Stimulated activated CD4-positive, alpha-beta T cell treated with anti-CD3 and anti-CD28 coated beads, Interleukin-12 subunit alpha, Interleukin-12 subunit beta, amount 100 ng/mL, for 4 hours (primary cell): Measurements from ENCODE around the gene COX5B.
"Not testable (repeated sequence)": the region's sequence is repeated elsewhere in the genome, so short reads cannot be mapped to it uniquely, and the experiment has no call there.

Experiments used
- DNase-seq: peaks from one replicate; pipeline ENCODE4 v3.0.0-alpha.2; 2020

COX5B gene

DNA sequence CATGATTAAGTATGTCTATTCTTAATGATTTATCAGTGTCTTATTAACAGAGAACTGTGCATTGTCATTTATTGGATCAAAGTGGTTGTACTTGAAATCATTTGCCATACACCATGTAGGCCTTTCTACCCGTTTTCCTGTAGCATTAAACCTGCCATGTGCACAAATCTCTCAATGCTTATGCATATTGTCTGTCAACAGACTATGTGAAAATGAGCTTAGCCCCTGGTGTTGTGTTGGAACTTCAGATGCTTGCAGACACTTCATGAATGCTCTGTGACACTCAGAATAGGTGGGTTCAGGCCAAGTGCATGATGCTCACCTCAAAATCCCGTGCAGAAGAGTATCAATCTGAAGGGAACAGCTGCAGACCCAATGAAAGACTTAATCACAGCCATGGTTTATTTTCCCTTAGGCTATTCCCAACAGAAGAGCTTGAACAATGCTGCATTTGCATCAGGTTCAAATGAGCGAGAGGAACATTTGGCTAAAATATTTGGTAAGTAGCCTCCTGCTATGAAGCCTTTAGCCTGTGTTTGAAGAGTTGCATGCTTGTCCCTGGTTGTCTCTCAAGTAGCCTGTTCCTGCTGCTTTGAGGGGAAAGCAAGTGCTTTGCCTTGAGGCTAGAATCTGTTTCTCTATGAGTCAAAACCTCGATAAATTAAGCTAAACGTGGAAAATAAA lies 29.7 kb downstream of the COX5B start:
- no peak for DNase-seq

DNA sequence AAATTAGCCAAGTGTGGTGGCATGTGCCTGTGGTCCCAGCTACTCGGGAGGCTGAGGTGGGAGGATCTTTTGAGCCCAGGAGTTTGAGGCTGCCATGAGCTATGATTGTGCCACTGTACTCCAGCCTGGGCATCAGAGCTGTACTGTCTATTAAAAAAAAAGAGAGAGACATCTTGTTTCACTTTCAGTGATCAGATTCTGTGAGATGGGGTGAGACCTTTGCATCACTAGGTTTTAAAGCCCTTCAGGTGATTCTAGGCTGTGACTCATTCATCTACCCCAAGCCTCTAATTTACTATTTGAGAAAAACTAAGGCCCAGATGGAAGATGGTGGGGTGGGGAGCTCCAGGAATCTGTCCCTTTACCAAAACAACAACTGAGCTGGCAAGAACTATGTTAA lies 30.8 kb downstream of the COX5B start:
- DNase-seq = no peak

DNA sequence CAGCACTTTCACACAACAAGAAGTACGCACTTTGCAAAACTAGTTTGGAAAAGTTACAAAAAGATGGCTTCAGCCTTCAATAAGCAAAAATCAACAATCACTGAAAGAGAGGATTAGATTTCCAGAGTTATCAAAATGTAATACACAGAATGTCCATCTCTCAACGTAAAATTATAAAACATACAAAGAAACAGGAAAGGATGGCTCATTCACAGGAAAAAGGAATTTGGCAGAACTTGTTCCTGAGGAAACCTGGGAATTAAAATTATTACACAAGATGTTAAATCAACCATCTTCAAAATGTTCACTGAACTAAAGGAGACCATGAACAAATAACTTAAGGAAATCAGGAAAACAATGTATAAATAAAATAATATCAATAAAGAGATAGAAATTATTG lies 31.6 kb downstream of the COX5B start:
- DNase-seq = no peak

DNA sequence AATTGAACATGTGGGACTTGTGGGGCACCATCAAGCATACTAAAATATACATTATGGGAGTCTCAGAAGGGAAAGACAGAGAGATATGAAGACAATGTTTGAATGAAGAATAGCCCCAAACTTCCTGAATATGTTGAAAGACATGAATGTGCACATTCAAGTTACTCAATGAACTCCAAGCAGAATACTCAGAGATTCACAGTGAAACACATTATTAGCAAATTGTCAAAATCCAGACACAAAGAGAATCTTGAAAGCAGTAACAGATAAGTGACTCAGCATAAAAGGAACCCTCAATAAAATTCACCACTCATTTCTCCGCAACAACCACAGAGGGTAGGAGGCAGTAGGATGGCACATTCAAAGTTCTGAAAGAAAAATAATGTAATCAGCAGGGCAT lies 32.4 kb downstream of the COX5B start:
- no peak for DNase-seq

DNA sequence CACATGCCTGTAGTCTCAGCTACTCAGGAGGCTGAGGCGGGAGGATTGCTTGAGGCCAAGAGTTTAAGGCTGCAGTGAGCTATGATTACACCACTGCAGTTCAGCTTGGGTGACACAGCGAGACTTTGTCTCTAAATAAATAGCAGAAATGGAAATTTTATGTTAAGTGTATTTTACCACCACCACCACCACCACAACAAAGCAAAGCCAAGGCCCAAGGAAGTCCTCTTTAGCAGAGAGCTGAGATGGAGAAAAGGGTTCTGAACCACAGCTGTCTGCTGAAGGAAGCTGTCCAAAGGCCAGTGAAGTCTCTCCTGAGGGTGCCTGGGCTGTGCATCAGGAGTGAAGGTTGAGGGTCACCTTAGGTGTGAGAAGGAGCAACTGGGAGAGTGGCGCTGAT lies 41.4 kb downstream of the COX5B start:
- DNase-seq = not testable (repeated sequence)

DNA sequence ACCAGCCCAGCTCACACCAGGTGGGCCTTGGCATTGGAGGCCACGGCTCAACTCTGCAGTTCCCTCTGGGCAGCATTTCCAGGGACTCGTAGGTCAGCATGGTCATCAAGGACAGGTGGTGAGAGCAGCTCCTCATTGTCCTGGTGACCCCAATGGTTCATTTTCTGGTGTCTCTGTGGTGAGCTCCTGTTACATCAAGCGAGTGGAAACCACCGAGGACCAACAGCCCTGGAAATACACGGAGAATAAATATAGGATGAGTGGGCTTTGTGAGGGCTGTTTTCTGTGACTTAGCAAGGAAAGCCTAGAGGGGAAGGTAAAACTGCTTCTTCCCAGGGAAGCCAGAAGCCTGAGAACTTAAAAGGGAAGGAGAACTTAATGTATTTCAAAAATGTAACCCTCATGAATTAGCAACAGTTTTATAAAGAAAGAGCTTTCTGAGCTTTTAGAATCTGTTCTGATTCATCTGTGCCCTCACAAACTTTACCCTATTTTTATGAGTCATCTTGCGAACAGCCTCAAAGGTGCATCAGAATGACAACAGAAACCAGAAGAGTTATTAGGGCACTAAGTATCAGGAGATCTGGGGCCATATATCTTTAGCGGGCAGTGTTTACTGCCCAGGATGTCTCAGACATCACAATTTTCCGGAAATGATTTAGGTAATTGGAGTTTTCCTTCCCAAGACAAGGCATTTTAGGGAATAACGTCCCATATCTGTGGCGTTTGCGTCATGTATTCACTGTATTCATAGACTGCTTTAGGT lies 42.4 kb downstream of the COX5B start:
- DNase-seq = no peak

DNA sequence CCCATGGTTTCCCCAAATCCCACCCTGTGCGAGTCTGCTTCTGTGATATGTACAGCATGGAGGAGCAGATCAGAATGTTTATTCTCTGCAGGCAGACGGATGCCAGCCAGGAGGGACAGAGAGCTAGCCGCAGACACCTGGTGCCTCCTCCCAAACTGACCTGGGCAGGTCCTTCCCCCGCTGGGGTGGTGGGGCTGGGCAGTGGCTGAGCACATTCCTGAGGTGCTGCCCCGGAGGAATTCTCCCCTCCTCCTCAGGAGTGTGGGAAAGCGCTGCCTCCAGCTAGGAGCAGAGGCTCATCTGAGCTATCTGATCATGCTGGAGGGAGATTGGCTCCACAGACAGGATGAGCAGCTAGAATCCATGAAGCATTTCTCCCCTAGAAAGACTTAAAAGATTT lies 45.3 kb downstream of the COX5B start:
- DNase-seq = no peak

DNA sequence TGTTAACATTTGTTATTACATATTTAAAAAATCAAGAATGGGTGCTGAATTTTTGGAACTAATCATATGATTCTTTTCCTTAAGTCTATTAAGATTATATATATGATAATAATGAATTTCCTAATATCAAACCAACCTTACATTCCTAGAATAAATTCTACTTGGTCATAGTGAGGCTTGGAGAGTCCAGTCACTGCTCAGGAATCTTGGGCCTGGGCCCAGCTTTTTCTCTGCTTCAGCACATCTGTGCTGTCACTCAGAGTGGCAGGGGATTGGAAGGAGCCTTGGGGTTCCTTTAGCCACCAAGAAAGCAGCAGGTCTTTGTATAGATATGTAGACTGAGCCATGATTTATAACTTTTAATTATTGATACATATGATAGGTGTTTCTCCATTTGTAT lies 47.6 kb downstream of the COX5B start:
- DNase-seq = no peak

DNA sequence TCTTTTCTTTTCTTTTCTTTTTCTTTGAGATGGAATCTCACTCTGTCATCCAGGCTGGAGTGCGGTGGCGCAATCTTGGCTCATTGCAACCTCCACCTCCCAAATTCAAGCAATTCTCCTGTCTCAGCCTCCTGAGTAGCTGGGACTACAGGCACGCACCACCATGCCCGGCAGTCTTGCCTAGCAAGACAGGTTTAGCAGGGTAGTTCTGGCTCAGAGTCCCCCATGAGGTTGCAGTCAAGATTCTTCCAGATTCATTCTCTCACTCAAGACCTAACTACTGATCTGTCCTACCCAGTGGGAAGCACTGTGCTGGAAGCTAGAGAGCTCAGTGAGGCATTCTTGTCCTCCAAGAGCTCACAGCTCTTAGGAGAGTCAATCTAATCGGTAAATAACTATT lies 49.9 kb downstream of the COX5B start:
- no peak for DNase-seq

DNA sequence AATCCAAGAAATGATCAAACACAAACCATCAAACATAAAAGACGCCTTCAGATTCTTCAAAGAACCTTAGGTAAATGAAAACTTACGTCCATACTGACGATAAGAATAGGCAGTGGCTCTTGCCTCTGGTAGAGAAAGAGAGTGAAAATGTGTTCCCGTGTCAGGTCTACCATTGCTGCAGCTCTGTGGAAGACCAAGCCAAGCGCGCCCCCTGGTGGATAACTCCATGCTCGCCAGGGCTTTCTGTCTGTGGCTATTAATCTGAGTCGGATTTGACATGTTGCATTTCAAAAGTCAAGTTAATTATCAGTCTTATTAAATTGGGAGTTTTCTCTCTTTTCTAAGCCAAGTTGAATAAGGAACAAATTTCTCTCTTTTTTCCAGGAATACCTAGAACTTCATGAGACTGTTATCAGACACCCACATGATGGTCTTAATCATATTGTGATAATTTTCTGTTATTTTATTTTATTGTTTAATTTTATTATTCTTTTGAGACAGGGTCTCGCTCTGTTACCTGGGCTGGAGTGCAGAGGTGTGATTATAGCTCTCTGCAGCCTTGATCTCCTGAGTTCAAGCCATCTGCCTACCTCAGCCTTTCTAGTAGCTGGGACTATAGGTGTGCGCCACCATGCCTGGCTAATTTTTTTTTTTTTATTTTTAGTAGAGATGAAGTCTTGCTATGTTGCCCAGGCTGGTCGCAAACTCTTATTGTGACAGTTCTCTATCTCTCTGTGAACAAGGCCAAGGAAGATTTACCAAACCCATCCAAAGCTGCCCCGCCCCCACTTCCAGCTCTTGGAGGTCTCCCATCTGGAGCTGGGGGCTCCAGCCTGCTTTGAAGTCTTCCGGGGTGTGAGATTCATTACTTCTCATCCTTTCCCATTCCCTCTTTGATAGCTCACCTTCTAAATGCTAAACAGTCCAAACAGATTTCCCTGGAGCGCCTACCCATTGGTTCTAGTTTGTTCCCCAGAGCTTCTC lies 51.7 kb downstream of the COX5B start:
- DNase-seq = peak; percentile 97
